Keratinocyte (primary cell): Measurements from ENCODE around the gene IL4R.

Experiments
- CTCF ChIP-seq, 3 experiments: IDR thresholded peaks in 1 of 3; conservative IDR thresholded peaks in 1 of 3; optimal IDR thresholded peaks in 1 of 3; 2 replicates in 2 of 3; 3 replicates in 1 of 3; pipeline versions ENCODE3 to v1.5.1; 2011; ENCODE audit warnings: low read length in 3 of 3, mild to moderate bottlenecking in 3 of 3, moderate library complexity in 2 of 3, control low read depth in 1 of 3, inconsistent platforms in 1 of 3; ENCODE audit not compliant: insufficient read depth in 2 of 3; ENCODE audit errors: extremely low read depth in 1 of 3
- EZH2 ChIP-seq: IDR thresholded peaks from one replicate; pipeline ENCODE4 v1.6.1; 2012; ENCODE audit warnings: inconsistent platforms, mild to moderate bottlenecking, low read length, moderate library complexity

GRCh38 chr16:27399969-27400368 is 86.2 kb downstream of the IL4R start:
- TF ChIP-seq CTCF (optimal IDR thresholded peaks at IDR 0.05 in 1 of 3, IDR thresholded peaks at IDR 0.05 in 1 of 3, conservative IDR thresholded peaks at IDR 0.05 in 1 of 3; ENCODE audit: extremely low read depth in 1 of 3, insufficient read depth in 2 of 3, low read length in 3 of 3): no peak
- no peak for TF ChIP-seq EZH2
